C4-2B (cell line): ENCODE results near the gene SEC24D.

Source experiments
- CTCF ChIP-seq: fragments of 450-650 bp; conservative IDR thresholded peaks from 2 replicates; pipeline ENCODE4 v1.5.1; 2017; ENCODE audit warnings: mild to moderate bottlenecking
- ZFX ChIP-seq: fragments of 450-650 bp; IDR thresholded peaks from 2 replicates; pipeline ENCODE4 v1.6.1; 2017

DNA sequence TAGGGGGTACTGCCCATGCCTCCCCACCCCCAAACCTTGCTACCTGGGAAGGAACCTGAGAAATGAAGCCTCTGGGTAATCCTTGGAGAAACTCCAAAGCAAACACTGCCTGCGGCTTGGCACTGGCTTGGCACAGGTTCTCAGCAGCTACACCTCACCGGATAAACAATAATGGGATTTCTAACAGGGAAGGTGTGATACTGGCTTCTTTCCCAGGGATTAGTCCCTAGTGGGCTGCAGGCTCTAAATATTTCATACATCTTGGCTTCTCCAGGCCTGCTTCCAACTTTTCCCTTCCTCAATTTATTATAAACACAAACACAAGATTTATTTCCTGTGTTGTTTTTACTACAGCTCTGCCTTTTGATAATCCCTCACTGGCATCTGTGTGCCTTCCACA, 12.5 kb downstream of the SEC24D start:
- TF ChIP-seq CTCF (no peak), ZFX (no peak)
